ENCODE results near the gene SDCBP2.

SDCBP2 gene

GRCh38 chr20:1274485-1275311 lies 54.2 kb downstream of the SDCBP2 start:
- H3K4me3 ChIP-seq (replicated peaks; ENCODE audit: low read depth, low read length): no peak overlapping the region
- no peak for DNase-seq (ENCODE audit: extremely low read depth, insufficient read length)
- H3K36me3 ChIP-seq (ENCODE audit: control insufficient read depth, insufficient read depth, low read length): no peaks in the 10 kb centered on the region
- TF ChIP-seq CTCF (IDR thresholded peaks at IDR 0.05; ENCODE audit: insufficient read depth, low read length, poor library complexity, severe bottlenecking): no peak
- no peaks in the 10 kb centered on the region for H3K27me3 ChIP-seq (replicated peaks; ENCODE audit: control insufficient read depth, insufficient read depth, low read length)

- Histone ChIP-seq H3K4me3 (replicated peaks; ENCODE audit: low read depth, low read length) (no peak overlapping the region), H3K27me3 (replicated peaks; ENCODE audit: control insufficient read depth, insufficient read depth, low read length) (no peaks in the 10 kb centered on the region), H3K36me3 (ENCODE audit: control insufficient read depth, insufficient read depth, low read length) (no peaks in the 10 kb centered on the region)
- no peak for TF ChIP-seq CTCF (IDR thresholded peaks at IDR 0.05; ENCODE audit: insufficient read depth, low read length, poor library complexity, severe bottlenecking)
- DNase-seq (ENCODE audit: extremely low read depth, insufficient read length): no peak
Observed at GRCh38 chr20:1273366-1273765, 55.6 kb downstream of the SDCBP2 start.

- Histone ChIP-seq H3K27me3 (replicated peaks; ENCODE audit: control insufficient read depth, insufficient read depth, low read length) (no peaks in the 10 kb centered on the region), H3K4me3 (replicated peaks; ENCODE audit: low read depth, low read length) (no peak overlapping the region), H3K36me3 (ENCODE audit: control insufficient read depth, insufficient read depth, low read length) (no peaks in the 10 kb centered on the region)
- DNase-seq (ENCODE audit: extremely low read depth, insufficient read length): no peak
- TF ChIP-seq CTCF (IDR thresholded peaks at IDR 0.05; ENCODE audit: insufficient read depth, low read length, poor library complexity, severe bottlenecking): no peak
Observed at GRCh38 chr20:1272368-1273100, 56.4 kb downstream of the SDCBP2 start.

GRCh38 chr20:1269850-1270249 lies 59.1 kb downstream of the SDCBP2 start:
- H3K4me3 ChIP-seq (replicated peaks; ENCODE audit: low read depth, low read length): no peak overlapping the region
- no peak for DNase-seq (ENCODE audit: extremely low read depth, insufficient read length)
- TF ChIP-seq CTCF (IDR thresholded peaks at IDR 0.05; ENCODE audit: insufficient read depth, low read length, poor library complexity, severe bottlenecking): no peak
- no peaks in the 10 kb centered on the region for H3K36me3 ChIP-seq (ENCODE audit: control insufficient read depth, insufficient read depth, low read length)
- no peaks in the 10 kb centered on the region for H3K27me3 ChIP-seq (replicated peaks; ENCODE audit: control insufficient read depth, insufficient read depth, low read length)

GRCh38 chr20:1269235-1269634 lies 59.7 kb downstream of the SDCBP2 start:
- H3K27me3 ChIP-seq (replicated peaks; ENCODE audit: control insufficient read depth, insufficient read depth, low read length): no peaks in the 10 kb centered on the region
- no peak overlapping the region for H3K4me3 ChIP-seq (replicated peaks; ENCODE audit: low read depth, low read length)
- H3K36me3 ChIP-seq (ENCODE audit: control insufficient read depth, insufficient read depth, low read length): no peaks in the 10 kb centered on the region
- no peak for DNase-seq (ENCODE audit: extremely low read depth, insufficient read length)
- TF ChIP-seq CTCF (IDR thresholded peaks at IDR 0.05; ENCODE audit: insufficient read depth, low read length, poor library complexity, severe bottlenecking): no peak

Data from GM06990 (cell line).